GM12878 (cell line): ENCODE measurements around the gene STOML2. TPM values are rescaled to one million over a fixed set of nuclear protein-coding genes. Genes with fewer than 3 reads are reported as not detected.

ENCODE experiments used
- ATAC-seq: fragments of 200-7000 bp; cut with Tn5 transposase; 3 replicates; pipeline ENCODE4 v1.9.1; 2020; ENCODE audit warnings: mild to moderate bottlenecking, moderate library complexity
- BruUV-seq: library from RNA; stranded (reverse); fragments of 400-500 nt; replicated peaks from 2 replicates; lab custom pipeline; 2021; lab: Mats Ljungman, UMichigan
- CTCF ChIA-PET: fragments of 300-600 bp; sonication (Branson Sonifier 250); formaldehyde crosslinking; extraction: SDS; loops from one replicate; lab custom pipeline; 2021; ENCODE audit warnings: inconsistent platforms; lab: Yijun Ruan, JAX
- POLR2A ChIA-PET: fragments of 350-600 bp; formaldehyde crosslinking; extraction: SDS; loops from one replicate; lab custom pipeline; 2021; ENCODE audit warnings: inconsistent platforms; lab: Charles Lee
- RAD21 ChIA-PET: fragments of 300-600 bp; sonication (Branson Sonifier 250); formaldehyde crosslinking; loops from one replicate; lab custom pipeline; 2023; ENCODE audit warnings: antibody characterized with exemption; ENCODE audit not compliant: unreplicated experiment; lab: Charles Lee
- SMC1A ChIA-PET: fragments of 300-600 bp; sonication (Branson Sonifier 250); formaldehyde crosslinking; loops from one replicate; lab custom pipeline; 2023; ENCODE audit not compliant: unreplicated experiment, uncharacterized antibody; lab: Charles Lee
- DNase-seq: peaks from one replicate; pipeline ENCODE4 v3.0.0-alpha.2; 2011; ENCODE audit warnings: low read depth, low spot score
- FAIRE-seq: peaks from 3 replicates; lab custom pipeline; 2011; peaks lifted over from hg19 to GRCh38; lab: Jason Lieb, UNC
- H2AFZ ChIP-seq: 2 replicates; pipeline ENCODE4 v1.6.0; 2011; ENCODE audit warnings: low read depth, low read length, control low read depth; ENCODE audit not compliant: control insufficient read depth
- H3K27ac ChIP-seq: 2 replicates; pipeline ENCODE4 v1.5.1; 2011; ENCODE audit warnings: control low read depth; ENCODE audit not compliant: control insufficient read depth, insufficient read depth
- H3K27me3 ChIP-seq, 2 experiments: replicated peaks in 1 of 2; 2 replicates each; pipeline versions ENCODE4 v1.6.0 to v1.6.1; 2011; ENCODE audit warnings: low read length in 1 of 2; ENCODE audit not compliant: control insufficient read depth in 2 of 2, insufficient read depth in 2 of 2
- H3K36me3 ChIP-seq, 2 experiments: 2 replicates each; pipeline ENCODE4 v1.5.1; 2011; ENCODE audit warnings: low read length in 1 of 2; ENCODE audit not compliant: control insufficient read depth in 2 of 2, insufficient read depth in 2 of 2
- H3K4me1 ChIP-seq: 2 replicates; pipeline ENCODE4 v1.6.1; 2011; ENCODE audit warnings: mild to moderate bottlenecking, low read length, moderate library complexity, mixed read lengths; ENCODE audit not compliant: control insufficient read depth, insufficient read depth
- H3K4me2 ChIP-seq: 2 replicates; pipeline ENCODE4 v1.6.0; 2011; ENCODE audit warnings: control low read depth; ENCODE audit not compliant: control insufficient read depth, insufficient read depth
- H3K4me3 ChIP-seq: fragments of 200-600 bp; sonication (generic); 2 replicates; pipeline ENCODE4 v1.5.1; 2016
- H3K79me2 ChIP-seq: 2 replicates; pipeline ENCODE4 v1.6.0; 2011; ENCODE audit warnings: low read length; ENCODE audit not compliant: control insufficient read depth, insufficient read depth
- H3K9ac ChIP-seq: 2 replicates; pipeline ENCODE4 v1.8.0; 2011; ENCODE audit warnings: low read length, control low read depth, mixed read lengths; ENCODE audit not compliant: control insufficient read depth, insufficient read depth
- H3K9me3 ChIP-seq: replicated peaks from 3 replicates; pipeline ENCODE4 v1.5.1; 2011; ENCODE audit warnings: mild to moderate bottlenecking, low read length; ENCODE audit not compliant: control insufficient read depth, insufficient read depth
- H4K20me1 ChIP-seq: 2 replicates; pipeline ENCODE4 v1.6.0; 2011; ENCODE audit not compliant: control insufficient read depth, insufficient read depth
- WGBS: methylation state at CpG from one replicate; pipeline ENCODE4 v1.1.6; 2016; ENCODE audit warnings: low lambda C conversion rate; ENCODE audit not compliant: insufficient replicate concordance, insufficient coverage; ENCODE audit errors: missing lambda C conversion rate; 5-methylcytosine and 5-hydroxymethylcytosine counted together
- in situ Hi-C: fragments of 300-500 bp; cut with MboI; formaldehyde crosslinking; loops from 9 replicates; pipeline ENCODE4 v1.14.3; 2018; ENCODE audit warnings: mixed read lengths
- intact Hi-C: fragments of 100-400 bp; cut with micrococcal nuclease; formaldehyde crosslinking; loops from one replicate; pipeline ENCODE4 v1.14.2; 2022; ENCODE audit not compliant: unreplicated experiment
- polyA plus RNA-seq, 11 experiments: library from polyadenylated mRNA; depleted of rRNA in 4 of 11; unstranded in 6 of 11; stranded (reverse) in 5 of 11; fragments of >200 nt; fragmentation: Nextera tagmentation in 4 of 11; fragmentation: Illumina TruSeq in 1 of 11; extraction: Ambion mirVana in 4 of 11; extraction: Trizol in 1 of 11; gene quantifications; 1 replicate in 1 of 11; 2 replicates in 10 of 11; pipeline versions ENCODE4 v1.2.1 to v1.2.3, GENCODE V29; 2011 to 2016; ENCODE audit warnings: inconsistent platforms in 2 of 11, missing spikeins in 2 of 11, low read depth in 1 of 11
- total RNA-seq, 4 experiments: library from RNA; depleted of rRNA in 3 of 4; stranded (reverse); fragments of >200 nt in 3 of 4; fragmentation: Illumina TruSeq in 1 of 4; extraction: Trizol in 1 of 4; gene quantifications; 2 replicates each; pipeline versions ENCODE4 v1.2.1 to v1.2.3, GENCODE V29; 2013 to 2021
- TF ChIP-seq, protein P1 (sequence below): fragments of 450-650 bp; IDR thresholded peaks from 2 replicates; pipeline ENCODE4 v1.6.1; 2017; ENCODE audit warnings: mild to moderate bottlenecking, moderate library complexity

STOML2 gene
- total and polyA plus RNA-seq, 10 of the 15 experiments (the other 5 are each of a cell fraction or from before 2014, with no cell fraction given) = 112 to 284 (median 207) TPM

- POLR2A ChIA-PET = no interaction called here
- H3K4me1 ChIP-seq = peaks cover 26% of the 10 kb centered on the region
Observed at GRCh38 chr9:35116539-35116897, 13.6 kb upstream of the STOML2 start.

More at GRCh38 chr9:35116539-35116897, 13.6 kb upstream of the STOML2 start:
- FAIRE-seq = no peak
- intact Hi-C loops = loop anchor here (1.0 to 10.0 kb wide), 6 partner anchors 143 to 698 kb away; partner anchors contain the start of genes CREB3, HINT2, SPAG8 and TESK1
- TF ChIP-seq, protein P1, sequence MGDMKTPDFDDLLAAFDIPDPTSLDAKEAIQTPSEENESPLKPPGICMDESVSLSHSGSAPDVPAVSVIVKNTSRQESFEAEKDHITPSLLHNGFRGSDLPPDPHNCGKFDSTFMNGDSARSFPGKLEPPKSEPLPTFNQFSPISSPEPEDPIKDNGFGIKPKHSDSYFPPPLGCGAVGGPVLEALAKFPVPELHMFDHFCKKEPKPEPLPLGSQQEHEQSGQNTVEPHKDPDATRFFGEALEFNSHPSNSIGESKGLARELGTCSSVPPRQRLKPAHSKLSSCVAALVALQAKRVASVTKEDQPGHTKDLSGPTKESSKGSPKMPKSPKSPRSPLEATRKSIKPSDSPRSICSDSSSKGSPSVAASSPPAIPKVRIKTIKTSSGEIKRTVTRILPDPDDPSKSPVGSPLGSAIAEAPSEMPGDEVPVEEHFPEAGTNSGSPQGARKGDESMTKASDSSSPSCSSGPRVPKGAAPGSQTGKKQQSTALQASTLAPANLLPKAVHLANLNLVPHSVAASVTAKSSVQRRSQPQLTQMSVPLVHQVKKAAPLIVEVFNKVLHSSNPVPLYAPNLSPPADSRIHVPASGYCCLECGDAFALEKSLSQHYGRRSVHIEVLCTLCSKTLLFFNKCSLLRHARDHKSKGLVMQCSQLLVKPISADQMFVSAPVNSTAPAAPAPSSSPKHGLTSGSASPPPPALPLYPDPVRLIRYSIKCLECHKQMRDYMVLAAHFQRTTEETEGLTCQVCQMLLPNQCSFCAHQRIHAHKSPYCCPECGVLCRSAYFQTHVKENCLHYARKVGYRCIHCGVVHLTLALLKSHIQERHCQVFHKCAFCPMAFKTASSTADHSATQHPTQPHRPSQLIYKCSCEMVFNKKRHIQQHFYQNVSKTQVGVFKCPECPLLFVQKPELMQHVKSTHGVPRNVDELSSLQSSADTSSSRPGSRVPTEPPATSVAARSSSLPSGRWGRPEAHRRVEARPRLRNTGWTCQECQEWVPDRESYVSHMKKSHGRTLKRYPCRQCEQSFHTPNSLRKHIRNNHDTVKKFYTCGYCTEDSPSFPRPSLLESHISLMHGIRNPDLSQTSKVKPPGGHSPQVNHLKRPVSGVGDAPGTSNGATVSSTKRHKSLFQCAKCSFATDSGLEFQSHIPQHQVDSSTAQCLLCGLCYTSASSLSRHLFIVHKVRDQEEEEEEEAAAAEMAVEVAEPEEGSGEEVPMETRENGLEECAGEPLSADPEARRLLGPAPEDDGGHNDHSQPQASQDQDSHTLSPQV = no peak
- TF ChIP-seq, all 136 proteins: peak for 0
- Histone ChIP-seq H3K27me3 (no peaks in the 10 kb centered on the region), H3K4me2 (peak overlapping the region; percentile 92), H3K9ac (peak overlapping the region; percentile 29; the same call in 1 of the 2 replicates), H3K27ac (no peak overlapping the region), H4K20me1 (no peaks in the 10 kb centered on the region), H3K4me3 (peak overlapping the region; percentile 96), H3K36me3 (no peaks in the 10 kb centered on the region), H3K79me2 (peaks cover 3% of the 10 kb centered on the region), H2AFZ (peak overlapping the region; percentile 84), H3K9me3 (no peaks in the 10 kb centered on the region)
- ChIA-PET CTCF (interaction anchor here (0.6 to 3.9 kb wide), 17 partner anchors 10 to 484 kb away, joined by 3 to 85 read pairs (median 5); no protein-coding TSS in a partner anchor), RAD21 (interaction anchor here (1.0 to 2.7 kb wide), 7 partner anchors 13 to 437 kb away, joined by 3 to 20 read pairs (median 6); partner anchors contain the start of gene STOML2), SMC1A (interaction anchor here (1.0 to 3.0 kb wide), 6 partner anchors 139 to 437 kb away, joined by 3 to 23 read pairs (median 4); no protein-coding TSS in a partner anchor)
- WGBS = under 1% methylated on average over 12 of the region's 12 CpGs
- in situ Hi-C loops = loop anchor here (5.0 kb wide), 3 partner anchors 141 to 486 kb away; no protein-coding TSS in a partner anchor
- no peak for DNase-seq
- ATAC-seq = no peak
- BruUV-seq = no TSS peak
